Myometrial cell (primary cell): Measurements from ENCODE around the gene CCNB1IP1. TPM values are rescaled to one million over a fixed set of nuclear protein-coding genes. Genes with fewer than 3 reads are reported as not detected.

Source experiments
- total RNA-seq: library from RNA; depleted of rRNA; stranded (reverse); fragments of >200 nt; gene quantifications from 2 replicates; pipeline ENCODE4 v1.2.3, GENCODE V29; 2015

The CCNB1IP1 gene
- 47.7 and 63.1 TPM in 2 replicates for total RNA-seq

GRCh38 chr14:20332788-20333493 lies at the start of gene CCNB1IP1:
CCNB1IP1 (minus strand) TSS chr14:20333279; CDS start chr14:20316523, 16,756 bp downstream.

GRCh38 chr14:20343092-20343861 lies 10.2 kb upstream of the CCNB1IP1 start, which contains the start of gene PARP2:
PARP2 (plus strand) TSS chr14:20343635; CDS start chr14:20343642, 7 bp downstream.

GRCh38 chr14:20305265-20306078 lies 27.6 kb downstream of the CCNB1IP1 start, which contains the start of gene TTC5:
TTC5 (minus strand) TSS chr14:20305951; CDS start chr14:20305937, 14 bp downstream.

Other genes with a start within 250 kb of the CCNB1IP1 start
- not detected in 2 replicates for gene OR4K17, start 222.5 kb downstream of the CCNB1IP1 start, total RNA-seq
- gene OR4N5, start 194.5 kb downstream of the CCNB1IP1 start, total RNA-seq = not detected in 2 replicates
- not detected in 2 replicates for gene OR11G2, start 142.4 kb downstream of the CCNB1IP1 start, total RNA-seq
- not detected in 2 replicates for gene OR11H6, start 109.6 kb downstream of the CCNB1IP1 start, total RNA-seq
- not detected in 2 replicates for gene OR11H7, start 104.3 kb downstream of the CCNB1IP1 start, total RNA-seq
- gene OR11H4, start 94.0 kb downstream of the CCNB1IP1 start, total RNA-seq = not detected in 2 replicates
- gene TTC5, start 27.3 kb downstream of the CCNB1IP1 start, total RNA-seq = 10.8 and 13.8 TPM in 2 replicates
- 13.5 and 17.9 TPM in 2 replicates for gene PARP2, start 10.4 kb upstream of the CCNB1IP1 start, total RNA-seq
- gene TEP1, start 80.2 kb upstream of the CCNB1IP1 start, total RNA-seq = 11.5 and 22.2 TPM in 2 replicates
- under 0.01 and 0.35 TPM in 2 replicates for gene KLHL33, start 102.9 kb upstream of the CCNB1IP1 start, total RNA-seq
- 15.6 and 38.3 TPM in 2 replicates for gene OSGEP, start 121.5 kb upstream of the CCNB1IP1 start, total RNA-seq
- 204 and 223 TPM in 2 replicates for gene APEX1, start 121.9 kb upstream of the CCNB1IP1 start, total RNA-seq
- 12.6 and 15.3 TPM in 2 replicates for gene PIP4P1, start 128.2 kb upstream of the CCNB1IP1 start, total RNA-seq
- 45.9 and 55.4 TPM in 2 replicates for gene PNP, start 136.1 kb upstream of the CCNB1IP1 start, total RNA-seq
- not detected in 2 replicates for gene RNASE10, start 172.3 kb upstream of the CCNB1IP1 start, total RNA-seq
- not detected in 2 replicates for gene RNASE9, start 227.8 kb upstream of the CCNB1IP1 start, total RNA-seq